ENCODE results near the gene KRT72. TPM values are rescaled to one million over a fixed set of nuclear protein-coding genes. Genes with fewer than 3 reads are reported as not detected.

KRT72 gene
- polyA plus RNA-seq, 1 donor, result 2.0 TPM

- Histone ChIP-seq H3K4me3 (ENCODE audit: low read length) (no peak overlapping the region), H3K27ac (ENCODE audit: low read length) (no peak overlapping the region), H3K36me3 (ENCODE audit: control insufficient read depth, insufficient read depth, low read length) (no peaks in the 10 kb centered on the region), H3K4me1 (ENCODE audit: control insufficient read depth, insufficient read depth, low read length) (no peaks in the 10 kb centered on the region), H3K27me3 (ENCODE audit: control insufficient read depth, insufficient read depth, low read length) (no peaks in the 10 kb centered on the region), H3K9me3 (ENCODE audit: control insufficient read depth, low read depth, low read length) (no peaks in the 10 kb centered on the region)
- no peak for DNase-seq
- no CpG with 5 or more reads among the region's 17 CpGs for WGBS (ENCODE audit: insufficient coverage, low lambda C conversion rate)
Measured at GRCh38 chr12:52543985-52544883, 57.0 kb downstream of the KRT72 start.

- Histone ChIP-seq H3K27ac (ENCODE audit: low read length) (no peak overlapping the region), H3K4me3 (ENCODE audit: low read length) (no peak overlapping the region)
- no CpG with 5 or more reads among the region's 7 CpGs for WGBS (ENCODE audit: insufficient coverage, low lambda C conversion rate)
Measured at GRCh38 chr12:52542785-52543318, 58.4 kb downstream of the KRT72 start.

GRCh38 chr12:52542157-52542556 lies 59.1 kb downstream of the KRT72 start:
- Histone ChIP-seq H3K9me3 (ENCODE audit: control insufficient read depth, low read depth, low read length) (no peaks in the 10 kb centered on the region), H3K36me3 (ENCODE audit: control insufficient read depth, insufficient read depth, low read length) (no peaks in the 10 kb centered on the region), H3K4me1 (ENCODE audit: control insufficient read depth, insufficient read depth, low read length) (no peaks in the 10 kb centered on the region), H3K27me3 (ENCODE audit: control insufficient read depth, insufficient read depth, low read length) (no peaks in the 10 kb centered on the region), H3K27ac (ENCODE audit: low read length) (no peak overlapping the region), H3K4me3 (ENCODE audit: low read length) (no peak overlapping the region)
- DNase-seq, result no peak

More at GRCh38 chr12:52542785-52543318, 58.4 kb downstream of the KRT72 start:
- H3K27me3 ChIP-seq (ENCODE audit: control insufficient read depth, insufficient read depth, low read length), result no peaks in the 10 kb centered on the region
- H3K9me3 ChIP-seq (ENCODE audit: control insufficient read depth, low read depth, low read length), result no peaks in the 10 kb centered on the region
- H3K36me3 ChIP-seq (ENCODE audit: control insufficient read depth, insufficient read depth, low read length), result no peaks in the 10 kb centered on the region
- DNase-seq, result no peak
- no peaks in the 10 kb centered on the region for H3K4me1 ChIP-seq (ENCODE audit: control insufficient read depth, insufficient read depth, low read length)

DNA sequence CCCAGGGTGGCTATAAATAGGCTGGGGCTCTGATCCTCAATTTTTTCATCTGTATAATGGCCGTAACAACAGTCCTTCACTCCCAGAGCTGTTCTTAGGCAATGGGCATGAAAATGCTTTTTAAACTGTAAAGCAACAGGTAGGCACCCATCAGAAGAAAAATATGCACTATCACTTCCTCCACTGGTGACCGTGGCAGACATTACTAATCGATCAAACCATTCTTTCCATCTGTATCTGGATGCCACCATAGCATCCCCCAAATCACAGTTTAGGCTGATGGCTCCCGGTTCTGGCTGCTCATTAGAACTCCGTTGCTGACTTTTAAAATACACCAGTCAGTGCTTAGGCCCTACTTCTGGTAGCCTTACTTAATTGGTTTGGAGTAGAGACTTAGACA lies 59.6 kb downstream of the KRT72 start:
- H3K27ac ChIP-seq (ENCODE audit: low read length), result no peak overlapping the region
- no peak for DNase-seq
- no peaks in the 10 kb centered on the region for H3K4me1 ChIP-seq (ENCODE audit: control insufficient read depth, insufficient read depth, low read length)
- H3K9me3 ChIP-seq (ENCODE audit: control insufficient read depth, low read depth, low read length), result no peaks in the 10 kb centered on the region
- no peaks in the 10 kb centered on the region for H3K36me3 ChIP-seq (ENCODE audit: control insufficient read depth, insufficient read depth, low read length)
- H3K27me3 ChIP-seq (ENCODE audit: control insufficient read depth, insufficient read depth, low read length), result no peaks in the 10 kb centered on the region
- no peak overlapping the region for H3K4me3 ChIP-seq (ENCODE audit: low read length)
- WGBS (ENCODE audit: insufficient coverage, low lambda C conversion rate), result no CpG with 5 or more reads among the region's 5 CpGs

- WGBS (ENCODE audit: insufficient coverage, low lambda C conversion rate), result no CpG with 5 or more reads among the region's 7 CpGs
- no peaks in the 10 kb centered on the region for H3K9me3 ChIP-seq (ENCODE audit: control insufficient read depth, low read depth, low read length)
- no peak for DNase-seq
- no peaks in the 10 kb centered on the region for H3K36me3 ChIP-seq (ENCODE audit: control insufficient read depth, insufficient read depth, low read length)
- no peaks in the 10 kb centered on the region for H3K27me3 ChIP-seq (ENCODE audit: control insufficient read depth, insufficient read depth, low read length)
- no peak overlapping the region for H3K27ac ChIP-seq (ENCODE audit: low read length)
- no peaks in the 10 kb centered on the region for H3K4me1 ChIP-seq (ENCODE audit: control insufficient read depth, insufficient read depth, low read length)
- H3K4me3 ChIP-seq (ENCODE audit: low read length), result no peak overlapping the region
Measured at GRCh38 chr12:52540531-52540930, 60.7 kb downstream of the KRT72 start.

DNA sequence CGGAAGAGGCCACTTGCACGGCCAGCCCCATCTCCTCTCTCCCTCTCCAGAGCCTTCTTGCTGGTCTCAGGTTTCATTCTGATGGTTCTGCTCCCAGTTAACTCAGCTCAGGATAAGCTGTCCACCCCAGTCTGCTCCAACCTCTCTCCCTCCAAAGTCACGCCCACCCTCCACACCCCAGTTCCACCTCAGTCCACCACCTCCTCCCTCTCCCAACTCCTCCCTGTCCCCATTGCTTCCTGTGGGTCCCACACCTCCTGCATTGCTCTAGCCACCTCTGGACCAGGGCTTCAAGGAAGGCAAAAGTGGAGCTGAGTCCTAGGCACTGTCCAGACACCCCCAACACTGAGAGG lies 61.5 kb downstream of the KRT72 start:
- H3K36me3 ChIP-seq (ENCODE audit: control insufficient read depth, insufficient read depth, low read length), result no peaks in the 10 kb centered on the region
- WGBS (ENCODE audit: insufficient coverage, low lambda C conversion rate), result no CpG with 5 or more reads among the region's 3 CpGs
- H3K27ac ChIP-seq (ENCODE audit: low read length), result no peak overlapping the region

DNA sequence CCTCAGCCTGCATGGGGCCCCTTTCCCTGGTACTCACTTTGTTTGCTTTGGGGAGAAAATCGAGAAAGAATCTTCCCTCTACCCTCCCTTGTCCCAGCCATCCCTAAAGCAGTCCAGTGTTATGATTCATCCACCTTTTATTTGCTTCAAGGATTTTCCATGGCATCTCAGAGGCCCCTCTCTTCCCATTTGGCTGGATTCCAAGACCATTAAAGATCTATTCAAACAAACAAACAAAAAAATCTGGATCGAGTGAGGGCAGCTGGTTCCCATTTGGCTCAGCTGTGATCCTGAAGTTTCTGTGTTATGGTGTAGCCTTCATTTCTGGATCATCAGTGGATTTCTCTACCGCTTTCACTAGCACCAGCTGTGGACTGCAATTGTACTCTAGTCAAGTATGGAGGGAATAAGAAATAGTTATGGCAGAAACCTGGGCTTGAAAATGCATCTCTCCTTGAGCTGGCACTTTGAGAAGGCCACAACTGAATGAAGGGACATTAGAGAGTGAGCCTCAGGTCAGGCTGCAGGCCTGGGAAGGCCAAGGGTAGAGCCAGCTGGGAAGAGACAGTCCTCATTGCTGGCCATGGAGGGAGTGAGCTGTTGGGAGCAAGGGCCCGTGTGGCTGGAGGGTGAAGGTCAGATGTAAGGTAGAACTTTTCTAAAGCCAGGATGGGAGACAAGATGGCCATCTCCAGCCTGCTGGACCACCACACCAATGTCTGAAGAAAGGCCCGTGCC lies 62.0 kb downstream of the KRT72 start:
- Histone ChIP-seq H3K4me3 (ENCODE audit: low read length) (no peak overlapping the region), H3K4me1 (ENCODE audit: control insufficient read depth, insufficient read depth, low read length) (no peaks in the 10 kb centered on the region), H3K27me3 (ENCODE audit: control insufficient read depth, insufficient read depth, low read length) (no peaks in the 10 kb centered on the region), H3K27ac (ENCODE audit: low read length) (no peak overlapping the region), H3K36me3 (ENCODE audit: control insufficient read depth, insufficient read depth, low read length) (no peaks in the 10 kb centered on the region), H3K9me3 (ENCODE audit: control insufficient read depth, low read depth, low read length) (no peaks in the 10 kb centered on the region)
- WGBS (ENCODE audit: insufficient coverage, low lambda C conversion rate), result no CpG with 5 or more reads among the region's 5 CpGs
- DNase-seq, result peak in 1 of 2 donors; percentile 23

More for the DNA sequence above, 61.5 kb downstream of the KRT72 start:
- H3K27me3 ChIP-seq (ENCODE audit: control insufficient read depth, insufficient read depth, low read length), result no peaks in the 10 kb centered on the region
- no peak for DNase-seq
- H3K4me3 ChIP-seq (ENCODE audit: low read length), result no peak overlapping the region
- no peaks in the 10 kb centered on the region for H3K9me3 ChIP-seq (ENCODE audit: control insufficient read depth, low read depth, low read length)
- H3K4me1 ChIP-seq (ENCODE audit: control insufficient read depth, insufficient read depth, low read length), result no peaks in the 10 kb centered on the region

GRCh38 chr12:52537101-52537500 lies 64.2 kb downstream of the KRT72 start:
- no peaks in the 10 kb centered on the region for H3K4me1 ChIP-seq (ENCODE audit: control insufficient read depth, insufficient read depth, low read length)
- no peaks in the 10 kb centered on the region for H3K36me3 ChIP-seq (ENCODE audit: control insufficient read depth, insufficient read depth, low read length)
- no peaks in the 10 kb centered on the region for H3K9me3 ChIP-seq (ENCODE audit: control insufficient read depth, low read depth, low read length)
- H3K27me3 ChIP-seq (ENCODE audit: control insufficient read depth, insufficient read depth, low read length), result no peaks in the 10 kb centered on the region
- no CpG with 5 or more reads among the region's 3 CpGs for WGBS (ENCODE audit: insufficient coverage, low lambda C conversion rate)
- no peak overlapping the region for H3K4me3 ChIP-seq (ENCODE audit: low read length)
- no peak overlapping the region for H3K27ac ChIP-seq (ENCODE audit: low read length)
- no peak for DNase-seq

Other genes starting within 250 kb of the KRT72 start
- 0.03 TPM for gene KRT85, start 234.0 kb downstream of the KRT72 start, polyA plus RNA-seq
- not detected for gene KRT84, start 215.8 kb downstream of the KRT72 start, polyA plus RNA-seq
- not detected for gene KRT82, start 195.1 kb downstream of the KRT72 start, polyA plus RNA-seq
- not detected for gene KRT75, start 167.1 kb downstream of the KRT72 start, polyA plus RNA-seq
- gene KRT6B, start 149.3 kb downstream of the KRT72 start, polyA plus RNA-seq, result not detected
- gene KRT6C, start 127.7 kb downstream of the KRT72 start, polyA plus RNA-seq, result not detected
- gene KRT6A, start 108.2 kb downstream of the KRT72 start, polyA plus RNA-seq, result 0.01 TPM
- gene KRT5, start 81.1 kb downstream of the KRT72 start, polyA plus RNA-seq, result 1.8 TPM
- gene KRT71, start 48.3 kb downstream of the KRT72 start, polyA plus RNA-seq, result 0.04 TPM
- not detected for gene KRT74, start 27.6 kb downstream of the KRT72 start, polyA plus RNA-seq
- gene KRT73, start 17.1 kb upstream of the KRT72 start, polyA plus RNA-seq, result 0.97 TPM
- 0.54 TPM for gene KRT2, start 50.7 kb upstream of the KRT72 start, polyA plus RNA-seq
- gene KRT1, start 78.9 kb upstream of the KRT72 start, polyA plus RNA-seq, result 0.51 TPM
- gene KRT77, start 102.1 kb upstream of the KRT72 start, polyA plus RNA-seq, result 0.42 TPM
- gene KRT76, start 175.9 kb upstream of the KRT72 start, polyA plus RNA-seq, result not detected
- not detected for gene KRT3, start 194.7 kb upstream of the KRT72 start, polyA plus RNA-seq
- not detected for gene KRT4, start 212.7 kb upstream of the KRT72 start, polyA plus RNA-seq
- gene KRT79, start 232.8 kb upstream of the KRT72 start, polyA plus RNA-seq, result not detected
- not detected for gene KRT78, start 247.5 kb upstream of the KRT72 start, polyA plus RNA-seq

Data from large intestine (tissue), 3 donors.